Smooth muscle cell (in vitro differentiated cells): ENCODE results near the gene NTRK2. TPM values are rescaled to one million over a fixed set of nuclear protein-coding genes. Genes with fewer than 3 reads are reported as not detected.

Experiments used
- DNase-seq: peaks from one replicate; lab custom pipeline; 2025; ENCODE audit not compliant: unreplicated experiment; lab: John Stamatoyannopoulos, UW
- H2AFZ ChIP-seq: fragments of 200-600 bp; sonication (generic); 2 replicates; pipeline ENCODE4 v1.6.0; 2016; ENCODE audit warnings: antibody characterized with exemption, low read depth, mild to moderate bottlenecking
- H3F3A ChIP-seq: fragments of 200-600 bp; sonication (generic); 2 replicates; pipeline ENCODE4 v1.6.0; 2017; ENCODE audit warnings: antibody characterized with exemption, low read depth
- H3K27ac ChIP-seq: fragments of 200-600 bp; sonication (generic); 2 replicates; pipeline ENCODE4 v1.5.1; 2016; ENCODE audit warnings: low read depth, mild to moderate bottlenecking
- H3K27me3 ChIP-seq: fragments of 200-600 bp; sonication (generic); 2 replicates; pipeline ENCODE4 v1.6.1; 2016; ENCODE audit warnings: low read depth, mild to moderate bottlenecking
- H3K36me3 ChIP-seq: fragments of 200-600 bp; sonication (generic); 2 replicates; pipeline ENCODE4 v1.5.1; 2016; ENCODE audit warnings: low read depth
- H3K4me1 ChIP-seq: fragments of 200-600 bp; sonication (generic); 2 replicates; pipeline ENCODE4 v1.5.1; 2016; ENCODE audit warnings: low read depth
- H3K4me2 ChIP-seq: fragments of 200-600 bp; sonication (generic); 2 replicates; pipeline ENCODE4 v1.6.0; 2016; ENCODE audit warnings: mild to moderate bottlenecking
- H3K4me3 ChIP-seq: fragments of 200-600 bp; sonication (generic); 2 replicates; pipeline ENCODE4 v1.5.1; 2016; ENCODE audit warnings: mild to moderate bottlenecking
- H3K79me2 ChIP-seq: fragments of 200-600 bp; sonication (generic); 2 replicates; pipeline ENCODE4 v1.6.0; 2016; ENCODE audit warnings: low read depth, mild to moderate bottlenecking
- H3K9ac ChIP-seq: fragments of 200-600 bp; sonication (generic); 2 replicates; pipeline ENCODE4 v1.6.0; 2016; ENCODE audit warnings: low read depth
- H3K9me3 ChIP-seq: fragments of 200-600 bp; sonication (generic); replicated peaks from 2 replicates; pipeline ENCODE4 v1.5.1; 2016; ENCODE audit warnings: low read depth
- H4K20me1 ChIP-seq: fragments of 200-600 bp; sonication (generic); 2 replicates; pipeline ENCODE4 v1.6.0; 2016; ENCODE audit warnings: low read depth
- WGBS: methylation state at CpG from one replicate; pipeline ENCODE4 v1.1.7; 2016; ENCODE audit warnings: low lambda C conversion rate; 5-methylcytosine and 5-hydroxymethylcytosine counted together
- polyA plus RNA-seq: library from polyadenylated mRNA; unstranded; fragments of >200 nt; fragmentation: Nextera tagmentation; extraction: Ambion mirVana; gene quantifications from 2 replicates; pipeline ENCODE4 v1.2.1, GENCODE V29; 2016
- total RNA-seq: library from RNA; depleted of rRNA; stranded (reverse); fragments of >200 nt; gene quantifications from 2 replicates; pipeline ENCODE4 v1.2.3, GENCODE V29; 2014
- TF ChIP-seq, protein P1 (sequence below): fragments of 200-600 bp; sonication (generic); IDR thresholded peaks from 2 replicates; pipeline ENCODE4 v1.5.1; 2017; ENCODE audit warnings: borderline replicate concordance, mild to moderate bottlenecking, antibody characterized with exemption; ENCODE audit not compliant: insufficient read depth, poor library complexity, severe bottlenecking

NTRK2 gene
- total and polyA plus RNA-seq, 2 experiments from 2014 or later: 1.7 to 3.9 TPM

DNA sequence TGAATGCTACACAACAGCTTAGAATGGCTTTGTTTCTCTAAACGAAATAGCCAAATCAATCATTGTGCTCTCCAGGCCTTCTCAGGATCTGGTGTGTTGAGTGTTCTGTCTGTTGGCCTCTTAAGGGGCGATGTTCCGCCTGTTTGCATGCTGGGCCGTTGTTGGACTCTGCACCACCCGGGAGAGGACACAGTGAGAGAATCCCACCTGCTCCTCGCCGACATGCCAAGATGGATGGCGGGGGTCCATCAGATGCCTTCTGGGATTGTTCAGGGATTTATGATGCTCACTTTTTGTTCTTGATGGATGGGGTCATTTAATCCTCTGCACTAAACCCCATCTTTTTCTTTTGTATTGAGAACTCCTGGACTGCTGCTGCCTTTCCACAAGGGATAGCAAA lies 159.9 kb downstream of the NTRK2 start:
- 96% methylated on average over 8 of the region's 8 CpGs for WGBS
- Histone ChIP-seq H3K4me1 (no peaks in the 10 kb centered on the region), H4K20me1 (no peaks in the 10 kb centered on the region), H3K4me3 (no peak overlapping the region), H3K9ac (no peak overlapping the region), H3K4me2 (no peak overlapping the region), H2AFZ (no peak overlapping the region), H3K79me2 (no peaks in the 10 kb centered on the region), H3K36me3 (no peaks in the 10 kb centered on the region), H3K27ac (no peak overlapping the region), H3K9me3 (no peaks in the 10 kb centered on the region), H3K27me3 (peaks cover 88% of the 10 kb centered on the region), H3F3A (no peaks in the 10 kb centered on the region)
- DNase-seq: no peak
- TF ChIP-seq, protein P1, sequence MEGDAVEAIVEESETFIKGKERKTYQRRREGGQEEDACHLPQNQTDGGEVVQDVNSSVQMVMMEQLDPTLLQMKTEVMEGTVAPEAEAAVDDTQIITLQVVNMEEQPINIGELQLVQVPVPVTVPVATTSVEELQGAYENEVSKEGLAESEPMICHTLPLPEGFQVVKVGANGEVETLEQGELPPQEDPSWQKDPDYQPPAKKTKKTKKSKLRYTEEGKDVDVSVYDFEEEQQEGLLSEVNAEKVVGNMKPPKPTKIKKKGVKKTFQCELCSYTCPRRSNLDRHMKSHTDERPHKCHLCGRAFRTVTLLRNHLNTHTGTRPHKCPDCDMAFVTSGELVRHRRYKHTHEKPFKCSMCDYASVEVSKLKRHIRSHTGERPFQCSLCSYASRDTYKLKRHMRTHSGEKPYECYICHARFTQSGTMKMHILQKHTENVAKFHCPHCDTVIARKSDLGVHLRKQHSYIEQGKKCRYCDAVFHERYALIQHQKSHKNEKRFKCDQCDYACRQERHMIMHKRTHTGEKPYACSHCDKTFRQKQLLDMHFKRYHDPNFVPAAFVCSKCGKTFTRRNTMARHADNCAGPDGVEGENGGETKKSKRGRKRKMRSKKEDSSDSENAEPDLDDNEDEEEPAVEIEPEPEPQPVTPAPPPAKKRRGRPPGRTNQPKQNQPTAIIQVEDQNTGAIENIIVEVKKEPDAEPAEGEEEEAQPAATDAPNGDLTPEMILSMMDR: no peak

DNA sequence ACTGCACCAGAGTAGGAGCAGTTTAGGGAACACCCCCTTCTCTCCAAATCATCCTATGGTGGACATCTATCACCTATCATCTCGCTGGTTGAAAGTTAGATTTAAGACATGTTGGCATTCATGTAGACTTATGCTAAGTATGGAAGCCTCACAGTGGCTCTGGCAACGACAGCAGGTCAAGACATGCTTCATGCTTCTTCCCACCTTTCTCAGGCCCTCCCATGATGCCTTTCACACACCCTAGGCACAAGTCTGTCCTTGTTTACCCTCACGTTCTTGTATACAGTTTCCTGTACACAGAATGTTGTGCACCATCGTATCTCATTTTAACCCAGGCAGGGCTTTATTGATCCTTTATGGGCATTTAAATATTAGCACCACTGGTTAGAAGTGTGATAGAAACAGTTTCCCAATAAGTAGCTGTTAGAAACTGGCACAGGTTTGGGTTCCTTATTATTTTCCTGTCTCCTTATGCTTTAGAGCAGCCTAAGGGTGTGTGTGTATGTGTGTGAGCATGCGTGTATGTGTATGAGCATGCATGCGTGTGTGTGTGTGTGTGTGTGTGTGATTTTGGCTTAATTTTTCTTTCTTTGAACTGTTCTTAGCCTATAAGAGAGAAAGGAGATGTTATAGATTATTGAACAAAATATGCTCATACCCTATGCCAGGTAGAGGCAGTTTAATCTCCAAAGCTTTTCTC lies 160.6 kb downstream of the NTRK2 start:
- H3K9me3 ChIP-seq: no peaks in the 10 kb centered on the region
- TF ChIP-seq, protein P1: no peak
- H3K27ac ChIP-seq: no peak overlapping the region
- peaks cover 88% of the 10 kb centered on the region for H3K27me3 ChIP-seq
- no peaks in the 10 kb centered on the region for H3K79me2 ChIP-seq
- WGBS: 90% methylated on average over 6 of the region's 6 CpGs
- no peak overlapping the region for H3K9ac ChIP-seq
- no peak overlapping the region for H2AFZ ChIP-seq
- H3K4me1 ChIP-seq: no peaks in the 10 kb centered on the region
- no peak overlapping the region for H3K4me2 ChIP-seq
- DNase-seq: no peak
- no peaks in the 10 kb centered on the region for H3K36me3 ChIP-seq
- H4K20me1 ChIP-seq: no peaks in the 10 kb centered on the region
- no peak overlapping the region for H3K4me3 ChIP-seq
- no peaks in the 10 kb centered on the region for H3F3A ChIP-seq

DNA sequence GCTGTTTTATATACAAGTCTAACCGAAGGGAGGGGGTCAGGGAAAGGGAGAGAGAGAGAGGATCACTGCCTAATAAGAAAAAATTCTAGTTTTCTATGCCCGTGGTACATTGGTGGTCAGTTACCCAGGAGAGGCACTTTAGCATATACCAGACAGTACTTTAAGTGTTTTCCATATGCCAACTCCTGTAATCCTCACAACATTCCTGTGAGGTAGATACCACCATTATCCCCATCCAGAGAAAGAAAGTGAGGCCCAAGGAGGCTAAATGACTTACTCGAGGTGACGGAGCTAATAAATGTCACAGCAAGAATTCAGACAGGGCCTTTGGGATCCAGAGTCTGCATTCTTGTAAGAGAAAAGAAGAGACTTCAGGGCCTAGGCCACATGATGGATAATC lies 161.8 kb downstream of the NTRK2 start:
- Histone ChIP-seq H2AFZ (no peak overlapping the region), H3K27me3 (peaks cover 88% of the 10 kb centered on the region), H3K4me3 (no peak overlapping the region), H3K79me2 (no peaks in the 10 kb centered on the region), H3F3A (no peaks in the 10 kb centered on the region), H3K4me2 (no peak overlapping the region), H3K36me3 (no peaks in the 10 kb centered on the region), H3K9ac (no peak overlapping the region), H4K20me1 (no peaks in the 10 kb centered on the region), H3K4me1 (no peaks in the 10 kb centered on the region), H3K27ac (no peak overlapping the region), H3K9me3 (no peaks in the 10 kb centered on the region)
- WGBS: 82% methylated on average over 4 of the region's 4 CpGs
- TF ChIP-seq, protein P1: no peak
- DNase-seq: no peak

DNA sequence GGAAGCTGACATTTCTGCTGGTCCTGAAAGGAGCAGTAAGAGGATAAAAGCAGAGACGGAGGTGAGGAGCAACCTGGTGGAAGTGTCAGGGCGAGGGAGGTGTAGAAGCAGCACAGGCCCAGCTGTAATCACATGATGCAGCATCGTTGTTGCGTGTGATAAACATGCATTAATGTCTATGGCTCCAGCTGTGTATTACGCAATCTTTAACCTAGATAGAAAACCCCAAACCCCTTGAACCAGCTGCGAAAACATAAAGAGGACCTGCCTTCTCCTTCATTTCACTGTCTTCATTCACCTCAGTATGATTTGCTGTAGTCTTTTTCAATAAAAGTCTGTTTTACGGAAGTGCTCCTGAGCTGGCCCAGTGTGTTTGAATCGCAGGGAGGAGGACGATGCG lies 162.9 kb downstream of the NTRK2 start:
- Histone ChIP-seq H3K27me3 (peaks cover 86% of the 10 kb centered on the region), H3K79me2 (no peaks in the 10 kb centered on the region), H3K4me2 (no peak overlapping the region), H3K27ac (no peak overlapping the region), H3K9me3 (no peaks in the 10 kb centered on the region), H3K36me3 (no peaks in the 10 kb centered on the region), H4K20me1 (no peaks in the 10 kb centered on the region), H3K4me1 (no peaks in the 10 kb centered on the region), H2AFZ (no peak overlapping the region), H3K9ac (no peak overlapping the region), H3F3A (no peaks in the 10 kb centered on the region), H3K4me3 (no peak overlapping the region)
- TF ChIP-seq, protein P1: no peak
- whole genome bisulfite sequencing: 92% methylated on average over 10 of the region's 10 CpGs
- DNase-seq: no peak
